ENCODE results near the gene CMTM8.
"Not testable (repeated sequence)": the region's sequence is repeated elsewhere in the genome, so short reads cannot be mapped to it uniquely, and the experiment has no call there.

CMTM8 gene

GRCh38 chr3:32381922-32382321 is 143.4 kb downstream of the CMTM8 start:
- DNase-seq (ENCODE audit: insufficient read length, low spot score), result no peak
- no peak for FAIRE-seq
- no peak for TF ChIP-seq CTCF (IDR thresholded peaks at IDR 0.05; ENCODE audit: insufficient read depth, missing control alignments)

GRCh38 chr3:32383136-32383711 is 144.7 kb downstream of the CMTM8 start:
- DNase-seq (ENCODE audit: insufficient read length, low spot score) (no peak), FAIRE-seq (no peak)
- TF ChIP-seq CTCF (IDR thresholded peaks at IDR 0.05; ENCODE audit: insufficient read depth, missing control alignments), result no peak

- TF ChIP-seq CTCF (IDR thresholded peaks at IDR 0.05; ENCODE audit: insufficient read depth, missing control alignments), result no peak
- FAIRE-seq, result no peak
Observed at GRCh38 chr3:32384938-32385337, 146.5 kb downstream of the CMTM8 start.

GRCh38 chr3:32387512-32387911 is 149.0 kb downstream of the CMTM8 start:
- TF ChIP-seq CTCF (IDR thresholded peaks at IDR 0.05; ENCODE audit: insufficient read depth, missing control alignments), result no peak
- FAIRE-seq (no peak), DNase-seq (ENCODE audit: insufficient read length, low spot score) (no peak)

More at GRCh38 chr3:32384938-32385337, 146.5 kb downstream of the CMTM8 start:
- DNase-seq (ENCODE audit: insufficient read length, low spot score), result no peak

GRCh38 chr3:32389577-32389976 is 151.1 kb downstream of the CMTM8 start:
- not testable (repeated sequence) for FAIRE-seq; DNase-seq (ENCODE audit: insufficient read length, low spot score)

- FAIRE-seq (no peak), DNase-seq (ENCODE audit: insufficient read length, low spot score) (no peak)
- TF ChIP-seq CTCF (IDR thresholded peaks at IDR 0.05; ENCODE audit: insufficient read depth, missing control alignments), result no peak
Observed at GRCh38 chr3:32391643-32392535, 153.4 kb downstream of the CMTM8 start, which contains the start of gene CMTM7. CMTM7 (plus strand) TSS chr3:32391853; CDS start chr3:32391907, 54 bp downstream.

GRCh38 chr3:32392536-32393302 is 154.2 kb downstream of the CMTM8 start:
- DNase-seq (ENCODE audit: insufficient read length, low spot score), result no peak
- no peak for FAIRE-seq
- no peak for TF ChIP-seq CTCF (IDR thresholded peaks at IDR 0.05; ENCODE audit: insufficient read depth, missing control alignments)

Data from D721Med (cell line).